Measurements from ENCODE around the gene SKIC8.

Gene SKIC8

GRCh38 chr15:78319588-78319987 lies 20.2 kb upstream of the SKIC8 start:
- Histone ChIP-seq H3K27ac (no peak overlapping the region), H3K9me3 (ENCODE audit: severe bottlenecking) (no peaks in the 10 kb centered on the region), H3K27me3 (ENCODE audit: insufficient read depth, low read depth, severe bottlenecking) (no peaks in the 10 kb centered on the region), H3K4me3 (ENCODE audit: low read depth, low read length) (no peak overlapping the region), H3K36me3 (no peaks in the 10 kb centered on the region)
- no peak for DNase-seq
- no peak for TF ChIP-seq CTCF (IDR thresholded peaks at IDR 0.05; ENCODE audit: low read depth, low read length)

GRCh38 chr15:78317145-78317836 lies 17.9 kb upstream of the SKIC8 start:
- no peaks in the 10 kb centered on the region for H3K36me3 ChIP-seq
- TF ChIP-seq CTCF (IDR thresholded peaks at IDR 0.05; ENCODE audit: low read depth, low read length), result peak; percentile 63
- H3K9me3 ChIP-seq (ENCODE audit: severe bottlenecking), result no peaks in the 10 kb centered on the region
- H3K4me3 ChIP-seq (ENCODE audit: low read depth, low read length), result no peak overlapping the region
- peak; percentile 51 for DNase-seq
- H3K27me3 ChIP-seq (ENCODE audit: insufficient read depth, low read depth, severe bottlenecking), result no peaks in the 10 kb centered on the region
- peak overlapping the region; percentile 63; the same call in 1 of the 2 replicates for H3K27ac ChIP-seq

DNA sequence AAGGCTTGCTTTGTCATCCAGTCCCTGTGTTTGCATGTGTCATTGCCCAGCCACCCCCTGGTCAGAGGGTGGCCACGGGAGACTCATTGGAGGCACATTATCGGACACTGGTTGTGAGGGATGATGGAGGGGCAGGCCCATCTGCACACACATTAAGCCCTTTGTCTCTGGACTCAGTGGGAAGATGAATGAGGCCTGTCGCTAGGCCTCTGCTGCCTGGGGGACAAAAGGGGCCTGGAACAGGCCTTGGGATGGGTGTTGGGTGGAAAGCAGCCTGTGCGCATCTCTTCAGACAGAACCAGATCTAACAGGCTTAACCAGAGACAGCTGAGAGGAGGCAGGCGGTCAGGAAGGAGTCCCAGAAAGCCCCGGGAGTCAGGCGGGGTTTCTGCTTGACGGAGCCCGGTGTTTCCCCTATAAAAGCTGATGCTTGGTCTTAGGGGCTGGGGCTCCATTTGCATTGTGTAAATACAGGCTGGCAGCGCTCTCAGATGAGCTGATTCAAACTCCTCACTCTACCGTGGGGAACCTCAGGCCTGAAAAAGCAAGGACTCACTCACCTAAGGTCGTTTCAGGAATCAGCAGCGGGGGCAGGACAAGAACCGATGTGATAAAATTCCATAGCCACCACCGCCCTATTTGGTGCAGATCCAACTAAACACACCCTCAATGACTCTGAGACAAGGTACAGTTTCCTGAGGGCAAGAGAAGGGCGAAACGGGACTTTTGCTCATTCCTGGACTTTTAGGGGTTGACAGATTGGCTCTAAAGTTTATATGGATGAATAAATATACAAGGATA lies 17.1 kb upstream of the SKIC8 start:
- DNase-seq, result peak; percentile 44
- H3K27ac ChIP-seq, result peak overlapping the region; percentile 63
- no peak for TF ChIP-seq CTCF (IDR thresholded peaks at IDR 0.05; ENCODE audit: low read depth, low read length)

DNA sequence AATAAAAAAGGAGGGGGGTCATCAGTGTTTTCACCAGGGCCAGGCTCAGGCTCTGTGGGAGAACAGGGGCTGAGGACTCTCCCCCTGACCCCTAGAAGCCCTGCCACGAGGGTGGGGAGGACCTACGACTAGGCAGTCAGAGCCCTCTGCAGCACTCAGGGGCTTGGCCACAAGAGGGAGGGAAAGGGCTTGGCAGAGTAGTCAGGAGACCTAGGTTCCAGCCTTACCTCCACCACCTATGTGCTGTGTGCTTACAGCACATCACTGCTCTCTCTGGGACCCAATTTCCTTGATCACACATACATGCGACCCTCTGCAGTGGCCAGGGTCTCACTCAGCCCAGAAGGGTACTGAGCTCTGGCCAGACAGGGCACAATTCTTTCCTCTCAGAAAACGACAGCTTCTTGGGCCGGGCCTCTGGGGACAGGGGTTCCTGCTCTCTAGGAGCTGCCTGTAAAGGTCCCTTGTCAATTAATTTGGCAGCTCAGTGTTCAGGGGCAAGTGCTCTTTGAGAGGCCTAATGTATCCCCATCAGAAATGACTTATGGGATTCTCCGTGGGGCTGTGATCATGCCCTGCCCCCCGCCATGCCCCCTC lies 16.4 kb upstream of the SKIC8 start:
- H3K27ac ChIP-seq, result peak overlapping the region; percentile 63
- no peaks in the 10 kb centered on the region for H3K36me3 ChIP-seq
- DNase-seq, result peak; percentile 84
- no peaks in the 10 kb centered on the region for H3K9me3 ChIP-seq (ENCODE audit: severe bottlenecking)
- no peak overlapping the region for H3K4me3 ChIP-seq (ENCODE audit: low read depth, low read length)
- peak; percentile 96 for TF ChIP-seq CTCF (IDR thresholded peaks at IDR 0.05; ENCODE audit: low read depth, low read length)
- H3K27me3 ChIP-seq (ENCODE audit: insufficient read depth, low read depth, severe bottlenecking), result no peaks in the 10 kb centered on the region

More for the DNA sequence above, 17.1 kb upstream of the SKIC8 start:
- Histone ChIP-seq H3K4me3 (ENCODE audit: low read depth, low read length) (no peak overlapping the region), H3K9me3 (ENCODE audit: severe bottlenecking) (no peaks in the 10 kb centered on the region), H3K36me3 (no peaks in the 10 kb centered on the region), H3K27me3 (ENCODE audit: insufficient read depth, low read depth, severe bottlenecking) (no peaks in the 10 kb centered on the region)

DNA sequence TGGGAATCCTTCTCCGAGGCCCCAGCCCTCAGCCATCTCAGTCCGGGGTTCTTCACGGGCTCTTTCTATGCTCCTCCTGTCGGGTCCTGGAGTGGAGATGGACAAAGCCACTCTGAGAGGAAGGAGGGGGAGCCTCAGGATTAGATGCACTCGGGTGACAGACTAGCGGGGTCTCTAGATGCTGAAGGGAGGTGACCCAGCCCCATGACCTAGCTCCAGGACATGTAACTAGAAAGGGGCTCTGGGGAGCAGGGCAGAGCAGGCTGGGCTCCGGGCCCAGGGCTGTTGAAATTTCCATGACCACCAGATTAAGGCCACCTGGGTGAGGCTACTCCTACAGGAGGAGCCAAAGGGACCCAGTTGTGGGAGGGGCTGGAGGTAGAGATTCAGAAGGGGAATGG lies 14.8 kb upstream of the SKIC8 start:
- no peaks in the 10 kb centered on the region for H3K27me3 ChIP-seq (ENCODE audit: insufficient read depth, low read depth, severe bottlenecking)
- TF ChIP-seq CTCF (IDR thresholded peaks at IDR 0.05; ENCODE audit: low read depth, low read length), result no peak
- H3K9me3 ChIP-seq (ENCODE audit: severe bottlenecking), result no peaks in the 10 kb centered on the region
- no peaks in the 10 kb centered on the region for H3K36me3 ChIP-seq
- no peak overlapping the region for H3K27ac ChIP-seq
- H3K4me3 ChIP-seq (ENCODE audit: low read depth, low read length), result no peak overlapping the region
- DNase-seq, result no peak

All from WERI-Rb-1 (cell line).